GM19043 (cell line): Measurements from ENCODE around the gene CNTN4.

ENCODE experiments used
- ATAC-seq: cut with Tn5 transposase; IDR thresholded peaks from one replicate; pipeline ENCODE4 v1.9.1; 2021; ENCODE audit warnings: low read depth; ENCODE audit not compliant: unreplicated experiment

The CNTN4 gene

DNA sequence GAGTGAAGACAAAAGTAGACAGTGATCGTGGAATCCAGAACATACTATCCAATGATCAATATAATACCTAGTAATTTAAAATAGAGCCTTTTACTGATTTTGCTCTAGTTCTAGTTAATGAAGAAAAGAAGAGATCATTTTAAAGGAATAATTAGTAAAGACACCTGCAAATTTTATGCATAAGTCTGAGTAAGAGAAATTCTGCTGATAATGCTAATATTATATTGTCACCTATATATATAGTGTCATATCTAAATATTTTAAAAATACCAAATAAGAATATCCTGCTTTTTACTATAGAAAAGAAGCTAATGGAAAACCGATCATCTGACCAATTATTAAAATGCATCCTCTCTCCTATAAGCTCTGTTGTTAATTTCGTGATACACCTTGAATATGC lies 152.1 kb downstream of the CNTN4 start:
- no peak for ATAC-seq

DNA sequence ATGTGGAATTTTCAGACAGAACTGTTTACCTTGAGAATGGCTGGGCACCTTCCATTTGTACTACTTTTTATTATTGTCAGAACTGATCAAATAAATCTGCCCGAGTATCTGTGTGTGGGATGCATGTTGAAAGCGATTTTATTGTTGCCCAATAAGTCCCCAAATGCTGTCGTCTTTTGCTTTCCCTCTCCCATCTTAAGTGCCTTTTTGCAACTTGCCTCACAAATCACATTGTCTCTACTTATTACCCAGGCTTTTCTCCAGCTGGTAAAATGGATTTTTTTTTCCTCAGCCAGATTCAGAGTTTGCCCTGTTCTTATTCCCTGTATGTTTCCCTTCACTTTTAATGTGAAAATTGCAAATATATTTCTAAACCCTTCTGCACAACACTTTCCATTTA lies 163.1 kb downstream of the CNTN4 start:
- no peak for ATAC-seq

DNA sequence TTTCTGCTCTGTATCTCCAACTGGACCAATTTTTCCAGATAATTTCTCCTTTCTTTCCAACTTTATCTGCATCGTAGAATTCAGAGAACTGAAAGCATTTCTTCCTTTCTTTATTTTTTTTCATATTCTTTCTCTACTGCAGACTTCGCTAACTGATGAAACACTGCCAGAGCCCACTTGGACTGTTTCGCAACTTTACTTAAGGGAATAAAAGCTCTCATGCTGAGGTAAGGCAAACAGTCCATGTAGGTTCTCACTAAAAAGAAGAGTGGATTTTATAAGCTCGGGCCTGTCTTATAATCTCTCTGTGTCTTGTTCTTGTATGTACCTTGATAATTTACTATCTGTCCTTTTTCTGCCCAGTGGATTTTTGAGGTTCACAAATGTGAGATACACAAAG lies 163.5 kb downstream of the CNTN4 start:
- ATAC-seq: no peak

DNA sequence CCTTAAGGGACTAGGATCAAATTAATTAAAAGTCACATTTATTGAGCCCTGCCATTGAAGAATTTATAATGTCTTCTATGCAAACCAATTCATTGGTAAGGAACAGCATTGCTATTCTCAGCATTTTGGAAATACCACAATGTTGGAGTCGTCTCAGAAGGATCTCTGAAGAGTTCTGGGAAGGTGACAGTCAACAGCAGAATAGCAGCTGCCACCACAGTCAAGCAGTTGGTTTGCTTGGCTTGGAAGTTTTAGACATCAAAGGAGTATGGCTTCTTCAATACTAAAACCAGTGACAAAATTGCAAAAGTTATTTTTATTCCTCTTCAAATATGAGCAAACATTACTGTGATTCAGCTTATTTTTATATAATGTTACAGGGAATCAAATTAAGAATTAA lies 167.9 kb downstream of the CNTN4 start:
- no peak for ATAC-seq

DNA sequence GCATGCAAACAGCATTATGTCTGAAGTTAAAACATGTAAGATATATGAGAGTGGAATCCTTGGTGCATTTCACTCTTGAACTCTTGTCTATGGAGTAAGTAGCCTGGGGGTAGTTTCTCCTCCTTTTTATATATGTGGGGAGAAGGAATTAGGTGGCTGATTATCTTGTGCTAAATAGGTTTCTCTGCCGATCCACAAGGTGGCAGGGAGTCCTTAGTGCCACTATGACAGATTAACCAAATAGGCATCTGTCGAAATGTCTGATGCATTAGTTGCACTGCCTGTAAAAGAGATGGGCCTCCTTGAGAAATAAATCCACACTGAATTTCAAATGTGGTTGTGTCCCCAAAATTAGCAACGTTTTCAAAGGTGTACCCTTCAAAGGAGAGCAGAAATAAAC lies 170.1 kb downstream of the CNTN4 start:
- no peak for ATAC-seq

DNA sequence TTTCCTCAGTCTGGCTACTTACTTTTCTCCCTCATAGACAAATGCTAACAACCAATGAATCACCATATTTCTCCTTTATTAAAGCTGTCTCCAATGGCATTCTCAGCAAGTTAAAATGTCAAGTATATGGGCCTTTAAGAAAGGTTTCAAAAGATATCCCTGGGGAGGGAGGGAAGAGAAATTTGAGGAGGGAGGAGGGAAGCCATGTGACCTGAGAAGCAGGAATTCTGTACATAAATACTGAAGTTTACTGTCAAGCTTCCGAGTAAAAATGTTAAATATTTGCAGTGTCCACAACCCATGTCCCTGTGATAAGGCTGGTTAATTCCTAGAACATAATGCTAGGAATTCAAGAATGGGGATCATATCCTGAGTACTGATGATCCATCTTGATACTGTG lies 175.9 kb downstream of the CNTN4 start:
- no peak for ATAC-seq

DNA sequence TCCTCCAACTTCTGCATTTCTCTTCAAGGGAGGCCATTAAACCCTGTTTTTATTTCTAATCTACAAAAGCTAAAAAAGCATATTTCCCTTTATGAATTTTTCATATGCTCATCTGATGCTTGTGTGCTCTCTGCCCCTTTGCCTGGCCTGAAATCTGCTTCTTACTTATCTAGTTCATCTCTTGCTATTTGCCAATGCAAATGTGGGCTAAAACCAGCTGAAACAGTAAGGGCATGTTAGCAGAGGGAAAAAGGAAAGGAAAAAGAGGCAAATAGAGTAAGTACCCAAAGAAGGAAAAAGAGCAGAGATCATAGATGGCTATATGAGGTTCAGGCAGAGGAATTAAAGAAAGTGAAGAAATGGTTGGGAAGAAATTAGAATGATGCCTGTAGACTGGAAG lies 185.2 kb downstream of the CNTN4 start:
- no peak for ATAC-seq

DNA sequence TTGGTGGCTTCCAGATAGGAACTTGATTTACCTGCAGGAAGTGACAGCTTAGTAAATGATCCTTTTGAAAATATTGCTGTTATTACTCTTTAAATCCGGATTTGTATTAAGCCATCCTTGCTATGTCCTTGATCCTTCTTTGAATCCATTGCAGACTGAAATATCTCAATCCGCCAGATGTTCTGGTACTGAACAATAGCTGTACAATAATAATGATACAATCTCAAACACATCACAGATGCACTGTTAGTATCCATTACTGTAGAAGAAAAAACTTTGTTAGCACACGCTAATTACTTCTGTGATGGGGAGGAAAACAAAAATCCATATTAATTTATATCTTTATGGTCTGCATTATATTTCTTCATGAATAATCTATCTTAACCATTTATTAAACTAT lies 202.3 kb downstream of the CNTN4 start:
- no peak for ATAC-seq

DNA sequence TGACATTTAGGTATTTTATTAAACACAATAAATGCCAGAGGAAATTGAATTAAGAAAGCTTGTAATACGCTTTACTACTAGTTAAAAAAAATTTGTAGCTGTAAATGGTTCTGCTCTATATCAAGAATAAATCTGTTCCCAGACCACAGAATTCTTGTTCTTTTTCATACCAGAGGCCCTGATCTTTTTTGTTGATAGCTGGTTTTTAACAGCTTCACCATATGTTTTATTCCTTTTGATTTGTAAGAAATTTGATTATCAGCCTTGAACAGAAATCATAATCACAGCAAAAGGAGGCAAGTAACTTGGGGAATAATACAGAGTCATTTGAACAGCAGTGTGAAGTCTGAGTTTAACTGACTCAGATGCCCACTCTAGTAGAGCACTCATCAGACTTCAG lies 202.7 kb downstream of the CNTN4 start:
- ATAC-seq: no peak

DNA sequence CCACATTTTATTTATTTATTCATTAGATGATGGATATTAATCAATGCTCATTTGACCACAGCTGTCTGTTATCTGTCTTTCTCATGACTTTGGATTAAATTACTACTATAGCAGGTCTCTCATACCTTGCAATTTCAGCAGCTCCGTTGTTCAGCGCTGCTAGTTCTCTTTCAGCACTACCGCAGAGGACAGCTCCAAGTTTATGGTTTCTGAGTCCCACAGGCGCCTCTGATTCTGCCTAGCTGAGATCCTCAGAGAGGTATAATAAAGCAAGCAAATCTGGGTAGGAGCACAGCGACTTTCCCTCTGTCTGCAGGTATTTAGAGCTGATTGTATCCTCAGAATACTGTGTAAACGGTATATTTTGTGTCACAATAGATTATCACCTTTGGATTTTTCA lies 204.9 kb downstream of the CNTN4 start:
- no peak for ATAC-seq

DNA sequence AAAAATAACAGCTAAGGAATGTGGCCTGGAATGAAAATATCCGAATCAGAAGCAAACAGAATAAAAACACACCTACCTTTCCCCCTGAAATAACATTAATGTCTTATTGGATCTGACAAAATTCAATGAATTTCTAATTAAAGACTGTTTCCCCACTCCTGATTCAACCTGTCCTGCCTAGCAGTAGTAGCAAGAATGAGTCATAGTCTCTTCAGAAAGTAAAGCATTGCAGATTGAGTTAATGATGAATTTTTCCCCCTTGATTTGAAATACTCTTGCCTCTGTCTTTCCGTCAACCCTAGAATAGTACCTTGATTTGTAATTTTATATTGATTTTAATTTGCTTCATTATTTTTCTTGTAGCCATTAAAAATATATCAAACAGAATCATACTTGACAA lies 212.4 kb downstream of the CNTN4 start:
- ATAC-seq: no peak

DNA sequence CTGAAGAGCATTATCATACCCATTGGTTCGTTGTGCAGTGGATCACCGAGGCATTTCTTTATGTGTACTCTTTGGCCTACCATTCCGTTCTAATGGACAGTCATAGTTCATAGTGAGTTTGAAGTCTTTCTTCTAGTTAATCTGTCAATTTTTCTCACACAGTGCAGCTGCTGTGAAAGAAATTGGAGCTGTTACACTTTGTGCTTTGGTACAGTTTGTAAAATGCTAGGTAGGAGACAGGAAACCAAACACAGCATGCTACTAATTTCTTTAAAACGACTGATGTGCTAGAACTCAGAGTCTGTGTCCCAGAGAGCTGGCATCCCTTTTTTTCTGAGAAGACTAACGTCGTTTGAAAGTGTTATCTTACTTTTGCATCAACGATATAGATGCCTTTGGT lies 218.9 kb downstream of the CNTN4 start:
- ATAC-seq: no peak

DNA sequence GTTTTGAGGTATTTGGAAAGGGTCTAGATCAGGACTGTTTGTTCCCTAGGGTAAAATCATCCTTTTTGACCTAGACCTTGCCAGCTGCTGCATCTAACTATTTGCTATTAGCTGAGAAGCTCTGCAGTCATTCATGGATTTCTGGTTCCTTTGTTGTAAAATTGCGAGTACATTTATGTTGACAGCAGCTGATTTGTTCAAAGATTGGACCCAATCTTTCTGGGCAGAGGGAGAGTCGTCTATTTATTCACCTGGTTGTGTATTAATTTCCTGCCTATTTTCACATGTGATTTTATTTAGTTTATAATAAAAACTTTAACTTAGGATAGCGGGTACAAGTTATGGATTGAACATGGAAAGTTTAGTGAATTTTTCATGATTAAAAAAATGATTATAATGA lies 236.3 kb downstream of the CNTN4 start:
- no peak for ATAC-seq

DNA sequence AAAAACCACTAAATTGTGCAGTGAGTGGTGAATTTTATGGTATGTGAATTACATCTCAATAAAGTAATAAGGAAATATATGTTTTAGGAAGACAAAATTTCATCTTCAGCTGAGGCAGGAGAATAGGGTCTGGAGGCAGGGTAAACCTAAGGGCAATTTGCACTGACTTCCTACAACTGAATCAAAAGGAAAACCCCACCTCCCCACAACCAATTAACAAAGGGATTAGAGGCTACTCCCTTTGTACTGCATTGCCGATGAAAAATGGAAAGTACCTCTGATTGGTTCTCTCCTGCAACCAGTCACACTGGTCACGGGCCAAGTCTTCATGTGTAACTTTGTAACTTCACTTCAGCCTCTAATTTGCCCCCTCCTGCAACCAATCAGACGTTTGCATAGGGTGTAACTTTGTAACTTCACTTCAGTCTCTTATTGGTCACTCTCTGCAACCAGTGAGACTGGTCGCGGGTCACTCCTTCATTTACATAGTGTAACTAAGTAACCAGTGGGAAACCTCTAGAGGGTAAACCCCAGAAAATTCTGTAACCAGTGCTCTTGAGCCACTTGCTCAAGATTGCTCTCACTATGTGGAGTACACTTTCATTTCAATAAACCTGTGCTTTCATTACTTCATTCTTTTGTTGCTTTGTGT lies 244.5 kb downstream of the CNTN4 start:
- ATAC-seq: no peak

DNA sequence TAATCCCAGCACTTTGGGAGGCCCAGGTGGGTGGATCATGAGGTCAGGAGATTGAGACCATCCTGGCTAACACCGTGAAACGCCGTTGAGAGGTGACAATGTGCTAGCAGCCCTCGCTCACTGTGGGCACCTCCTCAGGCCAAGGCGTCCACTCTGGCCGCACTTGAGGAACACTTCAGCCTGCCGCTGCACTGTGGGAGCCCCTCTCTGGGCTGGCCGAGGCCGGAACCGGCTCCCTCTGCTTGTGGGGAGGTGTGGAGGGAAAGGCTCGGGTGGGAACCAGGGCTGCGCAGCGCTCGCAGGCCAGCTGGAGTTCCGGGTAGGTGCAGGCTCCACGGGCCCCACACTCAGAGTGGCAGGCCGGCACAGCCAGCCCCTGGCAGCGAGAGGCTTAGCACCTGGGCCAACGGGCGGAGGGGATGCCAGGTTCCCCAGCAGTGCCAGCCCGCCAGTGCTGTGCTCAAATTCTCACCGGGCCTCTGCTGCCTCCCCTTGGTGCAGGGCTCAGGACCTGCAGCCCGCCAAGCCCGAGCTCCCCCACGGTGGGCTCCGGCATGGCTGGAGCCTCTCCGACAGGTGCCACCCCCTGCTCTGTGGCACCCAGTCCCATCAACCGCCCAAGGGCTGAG lies 253.6 kb downstream of the CNTN4 start:
- ATAC-seq: no peak

DNA sequence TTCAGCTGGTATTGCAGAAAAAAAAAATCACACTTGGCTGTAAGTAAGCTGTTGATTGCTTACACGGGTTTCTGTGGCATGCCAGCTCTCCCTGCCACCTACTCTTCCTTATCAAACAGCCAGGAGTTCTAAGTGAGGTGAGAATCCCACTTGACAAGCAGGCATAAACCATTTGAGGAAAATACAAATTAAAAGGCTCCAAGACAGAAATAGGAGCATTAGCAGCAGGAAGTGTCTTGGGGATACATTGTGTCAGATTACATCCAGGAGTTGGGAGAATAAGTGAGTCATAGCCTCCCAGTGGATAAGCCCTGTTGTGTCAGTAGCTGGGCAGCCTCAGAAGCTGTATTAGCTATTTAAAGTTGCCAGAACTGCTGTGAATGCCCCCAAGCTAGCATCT lies 256.0 kb downstream of the CNTN4 start:
- ATAC-seq: no peak

DNA sequence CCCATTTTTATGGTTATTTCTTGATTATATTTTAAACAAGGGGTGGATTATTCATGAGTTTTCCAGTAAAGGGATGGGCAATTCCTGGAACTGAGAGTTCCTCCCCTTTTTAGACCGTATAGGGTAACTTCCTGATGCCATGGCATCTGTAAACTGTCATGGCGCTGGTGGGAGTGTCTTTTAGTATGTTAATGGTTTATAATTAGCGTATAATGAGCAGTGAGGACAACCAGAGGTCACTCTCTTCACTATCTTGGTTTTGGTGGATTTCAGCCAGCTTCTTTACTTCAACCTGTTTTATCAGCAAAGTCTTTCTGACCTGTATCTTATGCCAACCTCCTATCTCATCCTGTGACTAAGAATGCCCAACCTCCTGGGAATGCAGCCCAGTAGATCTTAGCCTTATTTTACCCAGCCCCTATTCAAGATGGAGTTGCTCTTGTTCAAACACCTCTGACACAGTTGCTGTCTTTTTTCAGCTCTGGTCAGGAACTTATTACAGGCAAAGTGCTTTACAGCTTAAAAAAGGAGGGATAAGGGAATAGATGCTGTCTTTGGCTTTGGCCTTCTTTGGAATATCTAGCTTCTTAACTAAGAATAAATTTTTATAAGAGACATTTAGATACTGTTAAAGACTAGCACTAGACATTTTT lies 257.8 kb downstream of the CNTN4 start:
- no peak for ATAC-seq

DNA sequence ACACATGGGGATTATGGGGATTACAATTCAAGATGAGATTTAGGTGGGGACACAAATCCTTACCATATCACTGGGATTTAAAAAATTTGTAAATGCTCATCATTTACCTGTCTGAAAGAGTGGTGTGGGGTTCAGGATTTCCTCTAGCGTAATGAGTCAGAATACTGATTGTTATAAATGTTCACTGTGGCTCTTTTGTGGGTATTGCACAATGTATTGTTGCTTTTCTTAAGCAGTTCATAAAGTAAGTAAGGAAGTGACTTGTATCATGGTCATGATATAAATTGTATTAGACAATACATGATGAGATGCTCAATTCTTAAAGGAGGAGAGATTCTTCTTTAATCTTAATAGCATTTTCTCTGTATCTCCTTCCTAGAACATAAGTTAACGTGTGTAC lies 262.1 kb downstream of the CNTN4 start:
- ATAC-seq: no peak

DNA sequence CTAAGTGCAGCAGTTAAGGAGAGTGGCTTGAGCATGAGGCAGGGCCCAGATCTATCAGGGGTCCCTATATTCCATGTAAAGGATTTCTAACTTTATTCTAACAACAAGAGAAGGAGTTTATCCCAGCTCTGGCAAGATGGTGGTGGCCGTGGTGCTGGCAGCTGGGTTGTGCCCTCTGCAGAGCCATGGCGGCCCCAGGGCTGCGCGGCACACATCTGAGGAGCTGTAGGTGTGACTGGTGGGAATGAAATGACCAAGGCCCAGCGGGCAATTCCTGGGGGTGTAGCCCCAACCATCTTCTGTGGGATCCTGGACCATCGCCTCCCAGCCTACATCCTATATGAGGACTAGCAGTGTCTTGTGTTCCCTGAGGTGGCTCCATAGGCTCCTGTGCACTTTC lies 263.5 kb downstream of the CNTN4 start:
- no peak for ATAC-seq

DNA sequence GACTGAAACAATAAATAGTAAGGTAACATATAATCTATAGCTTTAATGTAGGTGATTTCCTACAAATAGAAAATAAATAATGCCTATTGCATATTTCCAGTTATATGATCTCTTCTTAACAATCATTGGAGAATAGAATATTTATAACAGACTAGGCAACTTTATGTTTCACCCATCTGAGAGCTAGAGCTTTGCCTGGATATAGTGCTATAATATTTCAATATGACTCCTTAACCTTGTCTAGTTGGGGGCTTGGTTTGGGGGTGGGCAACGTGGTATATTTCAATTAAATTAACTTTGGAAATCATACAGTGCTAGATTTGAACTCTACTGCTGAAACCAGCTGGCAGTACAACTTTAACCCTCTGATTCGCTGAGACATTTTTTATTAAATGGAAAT lies 265.2 kb downstream of the CNTN4 start:
- ATAC-seq: no peak

DNA sequence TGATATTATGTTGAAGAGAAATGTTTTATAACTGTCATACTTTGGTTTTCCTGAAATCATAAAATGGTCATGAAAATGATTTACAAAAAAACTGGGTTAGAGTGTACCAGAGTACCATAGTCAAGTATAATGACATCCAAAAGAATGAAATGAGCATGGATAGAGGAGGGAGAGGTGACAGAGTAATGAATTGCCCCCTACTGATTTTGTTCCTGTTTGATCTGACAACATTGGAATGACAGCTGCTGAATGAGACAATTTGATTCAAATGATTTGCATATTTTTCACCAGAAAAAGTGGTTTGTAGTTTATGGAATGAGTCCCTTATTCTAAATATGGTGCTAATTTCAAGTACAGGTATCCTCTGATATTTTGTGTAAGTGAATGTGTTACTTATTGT lies 271.7 kb downstream of the CNTN4 start:
- no peak for ATAC-seq

DNA sequence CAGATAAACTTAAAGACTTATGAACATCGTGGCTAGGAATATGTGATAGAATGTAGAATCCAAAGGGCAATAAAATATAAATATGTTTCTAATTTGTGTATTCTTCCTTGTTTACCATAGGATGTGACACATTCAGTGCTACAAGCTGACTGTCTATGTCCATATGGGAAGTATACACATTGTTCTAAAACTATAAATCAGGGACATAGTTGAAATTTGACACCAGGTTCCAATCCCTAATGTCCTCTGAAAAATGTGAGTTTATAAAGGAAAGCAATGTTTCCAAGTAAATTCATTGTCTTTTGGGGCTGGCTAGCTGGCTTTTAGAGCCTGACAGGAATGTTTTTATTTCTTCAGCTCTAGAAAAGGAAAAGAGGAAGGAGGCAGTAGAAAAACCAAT lies 273.6 kb downstream of the CNTN4 start:
- no peak for ATAC-seq
